Mesenteric fat pad (tissue), 1 donor: ENCODE measurements around the gene ZBTB21. TPM values are rescaled to one million over a fixed set of nuclear protein-coding genes. Genes with fewer than 3 reads are reported as not detected.

Experiments used
- DNase-seq: peaks from one replicate; pipeline ENCODE4 v3.0.0-alpha.2; 2020; ENCODE audit warnings: low spot score
- total RNA-seq: library from RNA; stranded (reverse); fragmentation: NEBNext Ultra II Directional; extraction: Animal tissue kit (Norgen Biotek cat#: 25700); gene quantifications from one replicate; pipeline ENCODE4 v1.2.1, GENCODE V29; 2021
- donor health status: DM: yes; HTN: yes; CAD: no.

The ZBTB21 gene
- total RNA-seq, 1 donor from 2014 or later: 19.8 TPM

GRCh38 chr21:42021371-42022090 lies 11.4 kb upstream of the ZBTB21 start:
- DNase-seq: no peak

DNA sequence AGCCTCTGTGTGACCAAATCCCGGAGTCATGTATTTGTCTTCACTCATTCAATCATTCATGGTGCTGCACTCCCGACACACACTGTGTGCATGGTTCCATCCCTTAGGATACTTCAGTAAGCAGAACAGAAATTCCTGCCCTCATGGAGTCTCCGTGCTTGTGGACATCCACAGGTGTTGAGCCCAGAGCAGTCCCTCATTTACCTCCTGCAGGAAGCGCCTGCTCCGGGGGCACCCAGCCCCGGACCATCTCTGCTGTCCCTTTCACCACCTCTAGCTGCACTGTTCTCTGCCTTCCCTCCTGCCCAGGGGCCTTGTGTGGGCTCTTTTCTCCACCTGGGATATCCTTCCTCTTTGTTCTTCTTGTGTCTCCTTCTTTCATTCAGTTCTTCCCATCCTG lies 9.5 kb upstream of the ZBTB21 start:
- DNase-seq: no peak

GRCh38 chr21:42019101-42019605 lies 9.0 kb upstream of the ZBTB21 start:
- no peak for DNase-seq

DNA sequence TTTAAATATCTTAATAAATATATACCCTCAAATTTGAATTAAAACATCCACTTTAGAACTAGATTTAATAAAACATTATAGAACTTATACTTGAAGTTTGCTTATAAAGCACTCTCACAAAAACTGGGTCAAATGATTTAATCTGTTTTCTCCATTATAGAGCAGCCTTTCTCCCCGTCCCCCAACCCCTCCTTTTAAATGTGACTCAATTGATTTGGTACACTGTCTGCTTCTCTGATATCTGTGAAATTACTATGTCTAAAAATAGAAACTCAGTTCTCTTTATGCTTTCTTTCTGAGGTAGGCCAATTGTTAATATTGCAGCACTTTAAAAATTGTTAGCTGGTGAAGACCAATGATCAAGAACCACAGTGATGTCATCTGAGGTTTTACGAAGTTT lies 6.9 kb upstream of the ZBTB21 start:
- DNase-seq: no peak

DNA sequence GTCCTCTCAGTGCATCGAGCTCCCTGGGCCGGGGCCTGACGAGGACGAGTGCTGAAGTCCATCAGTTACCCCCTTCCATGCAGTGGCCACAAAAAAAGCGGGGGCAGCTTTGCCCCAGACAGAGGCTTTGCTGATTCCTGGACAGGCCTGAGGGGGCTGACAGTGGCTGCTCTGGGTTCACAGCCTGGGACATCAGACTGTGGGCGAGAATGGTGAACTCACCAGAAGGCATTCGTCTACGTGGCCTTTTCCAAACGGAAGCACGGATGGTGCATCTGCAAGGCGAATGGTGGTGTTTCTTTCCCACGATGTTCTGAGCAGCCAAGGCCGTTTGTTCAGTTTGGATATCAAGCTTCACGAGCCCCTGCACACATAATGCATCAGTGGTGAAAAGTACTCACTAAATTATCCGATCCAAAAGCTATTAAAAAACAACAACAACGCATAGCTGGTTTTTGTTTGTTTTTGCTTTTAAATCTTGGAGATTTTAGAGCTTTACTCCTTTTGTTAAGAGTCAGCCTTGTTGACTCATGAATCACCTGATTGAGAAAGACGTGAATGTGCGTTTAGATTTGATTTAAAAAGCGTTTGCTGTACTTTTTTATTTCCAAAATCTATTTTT lies 6.3 kb upstream of the ZBTB21 start:
- no peak for DNase-seq

- DNase-seq: no peak
These were observed 3.8 kb upstream of the ZBTB21 start for GRCh38 chr21:42013931-42014330.

- no peak for DNase-seq
These were observed 3.2 kb upstream of the ZBTB21 start for GRCh38 chr21:42013376-42013775.

DNA sequence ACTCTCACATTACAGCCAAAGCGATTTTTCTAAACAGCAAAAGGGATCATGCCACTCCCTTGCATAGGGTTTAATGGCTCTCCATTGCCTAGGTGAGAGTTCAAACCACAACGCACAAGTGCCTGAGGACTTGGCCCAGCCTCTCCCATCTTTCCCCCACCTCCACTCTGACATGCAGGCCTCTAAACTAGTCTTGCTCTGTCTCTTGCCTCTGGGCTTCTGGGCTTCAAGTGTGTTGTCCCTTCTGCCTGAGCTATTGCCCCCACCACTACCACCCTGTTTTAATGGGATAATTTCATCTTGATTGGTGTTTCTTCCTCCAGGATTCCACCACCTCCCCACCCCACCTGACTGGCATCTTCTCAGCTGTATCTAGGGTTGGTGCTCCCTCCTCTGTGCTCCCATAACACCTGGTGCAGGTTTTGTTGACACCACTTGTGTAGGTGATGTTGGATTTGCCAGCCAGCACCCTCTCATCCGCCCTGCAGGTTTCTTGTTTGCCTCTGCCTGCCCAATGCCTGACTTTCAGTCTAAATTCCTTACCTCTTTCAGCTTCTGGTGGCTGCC lies 2.7 kb upstream of the ZBTB21 start:
- no peak for DNase-seq

DNA sequence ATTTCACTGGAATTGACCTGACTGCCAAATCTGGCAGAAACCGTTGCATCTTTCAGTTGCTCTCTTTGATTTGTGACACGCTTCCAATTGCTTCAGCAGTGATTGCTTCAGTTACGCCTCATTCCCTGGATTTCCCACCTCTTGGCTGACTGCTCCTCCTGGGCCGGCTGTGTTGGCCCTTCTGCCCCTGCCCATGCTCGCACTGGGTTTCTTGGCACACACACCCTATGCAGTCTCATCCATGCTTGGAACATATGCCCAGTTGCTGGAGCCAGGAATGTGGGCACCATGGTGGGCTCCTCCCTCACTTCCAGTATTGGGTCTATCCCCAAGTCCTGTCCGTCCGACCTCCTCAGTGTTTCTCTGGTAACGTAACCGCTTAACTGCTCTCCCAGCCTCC lies 2.2 kb upstream of the ZBTB21 start:
- DNase-seq: no peak

- no peak for DNase-seq
These were observed 641 bp upstream of the ZBTB21 start for GRCh38 chr21:42010507-42011495.

- no peak for DNase-seq
These were observed 936 bp downstream of the ZBTB21 start for GRCh38 chr21:42009018-42009830.

DNA sequence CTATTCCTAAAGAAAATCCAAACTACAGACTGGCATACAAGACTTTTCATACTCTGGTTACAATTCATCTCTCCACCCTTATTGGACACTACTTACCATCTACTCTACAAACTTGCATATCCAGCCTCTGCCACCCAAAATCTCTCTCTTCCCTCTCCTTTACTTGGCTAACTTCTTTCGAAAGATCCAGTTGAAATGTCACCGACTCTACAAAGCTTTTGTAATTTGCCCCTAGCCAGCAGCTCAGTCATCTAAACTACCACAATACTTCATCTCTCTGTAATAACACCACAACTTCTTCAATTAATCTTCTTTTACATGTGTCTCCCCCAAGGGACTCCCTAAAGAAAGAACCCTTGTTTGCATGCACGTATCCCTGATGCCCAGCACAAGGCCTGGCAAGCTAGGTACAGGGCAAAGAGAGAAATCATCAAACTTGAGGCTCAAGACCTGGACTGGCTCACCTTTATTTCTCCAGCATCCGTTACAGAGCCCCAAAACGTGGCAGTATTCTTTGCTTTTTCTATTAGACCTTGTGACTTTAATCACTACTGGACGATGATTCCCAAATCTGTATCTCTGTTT lies 2.7 kb downstream of the ZBTB21 start:
- DNase-seq: no peak

DNA sequence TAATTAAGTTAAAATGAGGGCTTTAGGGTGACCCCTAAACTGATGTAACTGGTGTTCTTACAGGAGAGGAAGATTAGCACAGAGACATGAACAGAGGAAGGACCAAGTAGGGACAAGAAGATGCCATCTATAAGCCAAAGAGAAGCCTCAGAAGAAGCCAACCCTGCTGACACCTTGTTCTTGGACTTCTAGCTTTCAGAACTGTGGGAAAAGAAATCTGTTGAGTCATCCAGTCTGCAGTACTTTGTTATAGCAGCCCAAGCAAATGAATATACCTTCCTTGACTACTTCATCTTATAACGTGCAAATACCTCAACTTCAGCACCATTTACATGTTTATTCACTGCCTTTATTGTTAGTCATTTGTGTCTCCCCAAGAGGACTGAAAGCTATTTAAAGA lies 3.4 kb downstream of the ZBTB21 start:
- no peak for DNase-seq

DNA sequence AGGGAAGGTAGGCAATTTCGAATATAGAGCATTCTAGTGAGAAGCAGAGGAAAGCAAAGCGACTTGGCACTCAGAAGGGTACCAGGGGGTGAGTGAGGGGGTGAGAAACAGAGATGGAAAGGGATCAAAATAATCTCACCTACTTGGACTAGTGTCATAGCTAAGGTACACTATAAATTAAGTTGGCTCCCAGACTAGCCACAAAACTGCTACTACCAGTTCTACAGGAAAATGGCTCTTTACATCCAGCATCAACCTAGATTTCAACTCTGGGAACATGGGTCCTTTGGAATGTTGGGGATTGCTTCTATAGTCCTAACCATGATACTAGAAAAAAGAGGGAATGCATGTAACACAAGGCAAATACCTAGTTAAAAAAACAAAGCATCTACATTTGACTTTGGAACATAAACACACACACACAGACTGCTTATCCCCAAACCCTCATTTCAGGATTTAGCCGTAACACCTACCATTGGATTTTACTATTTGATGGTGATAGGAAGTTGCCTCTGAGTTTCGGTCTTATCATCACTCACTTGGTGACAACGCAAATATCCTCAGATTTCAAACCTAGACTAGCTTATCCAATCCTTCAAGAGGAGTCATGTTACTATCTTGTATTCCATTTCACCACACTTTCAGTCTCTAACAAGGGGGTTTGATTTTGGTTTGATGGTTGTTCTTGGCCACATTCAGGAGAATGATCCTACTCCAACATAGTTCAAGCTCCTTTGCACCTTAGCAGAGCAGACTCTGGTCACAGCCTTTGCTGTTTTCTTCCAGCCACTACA lies 5.6 kb downstream of the ZBTB21 start:
- DNase-seq: no peak

DNA sequence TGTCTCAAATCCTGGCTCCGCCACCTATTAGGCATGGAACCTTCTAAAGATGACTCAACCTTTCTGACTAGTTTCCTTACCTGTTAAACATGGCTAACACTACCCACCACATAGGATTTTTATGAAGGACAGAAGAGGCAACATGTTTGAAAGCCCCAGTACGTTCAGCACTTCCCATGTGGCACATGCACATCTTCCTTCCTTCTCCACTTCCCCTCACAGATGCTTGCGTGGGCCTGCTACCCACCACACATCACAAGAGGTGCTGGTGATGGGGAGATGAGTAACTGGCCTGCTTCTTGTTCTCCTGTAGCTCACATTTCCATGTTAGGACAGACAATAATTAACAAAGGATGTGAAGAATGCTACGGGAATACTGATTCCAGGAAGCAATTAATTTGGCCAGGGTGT lies 7.1 kb downstream of the ZBTB21 start:
- no peak for DNase-seq

DNA sequence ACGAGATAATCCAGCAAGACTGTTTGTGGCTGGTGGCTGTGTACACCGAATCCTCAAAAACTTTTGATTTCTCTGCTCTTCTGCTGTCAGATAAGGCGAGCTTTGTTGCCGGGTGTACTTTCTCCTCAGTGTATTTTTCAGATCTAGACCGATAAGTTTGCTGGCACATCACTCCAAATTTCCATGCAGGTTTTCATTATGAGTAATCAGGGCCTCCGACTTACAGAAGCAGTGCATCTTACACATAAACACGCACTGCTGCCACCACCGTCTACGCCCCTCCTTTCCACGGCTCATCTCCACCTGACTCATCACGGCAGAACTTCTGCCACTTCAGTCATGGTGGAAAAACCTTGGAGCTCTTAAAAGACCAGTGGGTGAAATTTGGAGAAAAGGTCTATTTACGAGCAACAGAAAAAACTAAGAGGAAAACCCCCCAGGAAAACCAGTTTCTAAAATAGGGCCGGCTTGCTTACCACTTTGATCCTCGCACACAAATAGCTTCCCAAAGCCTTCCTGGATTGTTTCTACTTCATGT lies 7.7 kb downstream of the ZBTB21 start:
- no peak for DNase-seq

- DNase-seq: no peak
These were observed 8.4 kb downstream of the ZBTB21 start for GRCh38 chr21:42001781-42002180.

- DNase-seq: no peak
These were observed 9.3 kb downstream of the ZBTB21 start for GRCh38 chr21:42000908-42001307.

DNA sequence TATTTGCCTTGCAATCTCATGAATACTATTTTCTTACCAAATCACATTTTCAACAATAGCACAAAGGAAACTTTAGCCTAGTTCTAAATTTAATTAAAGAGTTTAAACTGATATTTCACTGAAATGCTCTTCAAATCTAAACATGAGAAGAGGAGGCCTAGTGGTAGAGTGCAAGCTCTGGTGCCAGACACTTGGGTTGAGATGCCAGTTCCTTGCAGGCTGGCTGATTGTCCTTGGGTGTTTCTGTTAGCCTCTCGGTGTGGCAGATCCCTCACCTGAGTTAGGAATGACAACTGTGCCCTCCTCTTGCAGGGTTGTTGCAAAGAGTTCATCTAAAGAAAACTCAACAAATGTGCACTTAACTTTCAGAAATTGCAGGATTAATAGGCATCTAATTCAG lies 12.5 kb downstream of the ZBTB21 start:
- DNase-seq: no peak
